CD14-positive monocyte (primary cell): ENCODE results near the gene WARS2. TPM values are rescaled to one million over a fixed set of nuclear protein-coding genes. Genes with fewer than 3 reads are reported as not detected.
A peak's percentile ranks its signal among the peaks of the same experiment; 100 is the strongest.

Experiments used
- DNase-seq, 3 donors: peaks; one replicate each; pipeline ENCODE4 v3.0.0-alpha.2; 2011 to 2022
- H2AFZ ChIP-seq: 2 replicates; pipeline ENCODE4 v1.6.0; 2012; ENCODE audit warnings: mild to moderate bottlenecking, low read depth, low read length, inconsistent platforms; ENCODE audit not compliant: insufficient read depth, poor library complexity, severe bottlenecking
- H3K27ac ChIP-seq, 2 donors: 1 replicate in 1 of 2; 2 replicates in 1 of 2; pipeline ENCODE4 v1.5.1; 2012 to 2013; ENCODE audit warnings: low read length in 2 of 2, control low read depth in 1 of 2, inconsistent platforms in 1 of 2, low read depth in 1 of 2, mild to moderate bottlenecking in 1 of 2
- H3K27me3 ChIP-seq, 2 donors: one replicate each; pipeline versions ENCODE4 v1.6.0 to v1.6.1; 2011 to 2013; ENCODE audit warnings: low read length in 2 of 2; ENCODE audit not compliant: control insufficient read depth in 2 of 2, insufficient read depth in 2 of 2
- H3K36me3 ChIP-seq, 2 donors: replicated peaks in 1 of 2; 1 replicate in 1 of 2; 2 replicates in 1 of 2; pipeline versions ENCODE4 v1.5.1 to v1.6.1; 2012 to 2013; ENCODE audit warnings: low read length in 2 of 2, control low read depth in 1 of 2, inconsistent platforms in 1 of 2, mild to moderate bottlenecking in 1 of 2; ENCODE audit not compliant: insufficient read depth in 2 of 2, control insufficient read depth in 1 of 2
- H3K4me1 ChIP-seq, 2 donors: 1 replicate in 1 of 2; 2 replicates in 1 of 2; pipeline versions ENCODE4 v1.5.1 to v1.6.1; 2012 to 2013; ENCODE audit warnings: low read length in 2 of 2, control low read depth in 1 of 2, inconsistent platforms in 1 of 2, mild to moderate bottlenecking in 1 of 2, moderate library complexity in 1 of 2; ENCODE audit not compliant: insufficient read depth in 2 of 2, control insufficient read depth in 1 of 2
- H3K4me2 ChIP-seq: replicated peaks from 2 replicates; pipeline ENCODE3; 2012; ENCODE audit warnings: low read length, moderate library complexity, mild to moderate bottlenecking; ENCODE audit not compliant: poor library complexity, severe bottlenecking; ENCODE audit errors: extremely low read depth
- H3K4me3 ChIP-seq, 3 experiments: fragments of 200-600 bp in 1 of 3; sonication (generic) in 1 of 3; replicated peaks in 1 of 3; 1 replicate in 2 of 3; 2 replicates in 1 of 3; pipeline ENCODE4 v1.5.1; 2011 to 2013; ENCODE audit warnings: low read length in 3 of 3, mild to moderate bottlenecking in 3 of 3, control low read depth in 2 of 3, low read depth in 2 of 3, inconsistent platforms in 1 of 3, moderate library complexity in 1 of 3
- H3K79me2 ChIP-seq: 2 replicates; pipeline ENCODE4 v1.6.0; 2012; ENCODE audit warnings: mild to moderate bottlenecking, control low read depth, inconsistent platforms, low read length, moderate library complexity; ENCODE audit not compliant: insufficient read depth
- H3K9ac ChIP-seq: 2 replicates; pipeline ENCODE4 v1.6.0; 2017; ENCODE audit warnings: low read length, mild to moderate bottlenecking; ENCODE audit not compliant: insufficient read depth, poor library complexity, severe bottlenecking
- H3K9me3 ChIP-seq, 2 donors: replicated peaks in 1 of 2; 1 replicate in 1 of 2; 2 replicates in 1 of 2; pipeline versions ENCODE4 v1.5.1 to v1.6.1; 2012 to 2013; ENCODE audit warnings: low read length in 2 of 2, control low read depth in 1 of 2; ENCODE audit not compliant: control insufficient read depth in 1 of 2, insufficient read depth in 1 of 2
- H4K20me1 ChIP-seq: 2 replicates; pipeline ENCODE4 v1.6.0; 2012; ENCODE audit warnings: mild to moderate bottlenecking, low read length, control low read depth, moderate library complexity; ENCODE audit not compliant: insufficient read depth
- H3K27ac Mint-ChIP-seq, 7 donors: one replicate each; pipeline ENCODE4 v1.8.0; 2020; ENCODE audit warnings: mild to moderate bottlenecking in 7 of 7, mixed read lengths in 7 of 7, moderate library complexity in 6 of 7, inconsistent platforms in 2 of 7
- H3K27me3 Mint-ChIP-seq, 3 donors: one replicate each; pipeline ENCODE4 v1.8.0; 2021 to 2022; ENCODE audit warnings: low read depth in 3 of 3, mild to moderate bottlenecking in 3 of 3, mixed read lengths in 3 of 3, moderate library complexity in 3 of 3, inconsistent platforms in 1 of 3
- H3K36me3 Mint-ChIP-seq, 2 donors: one replicate each; pipeline ENCODE4 v1.8.0; 2020; ENCODE audit warnings: mixed read lengths in 2 of 2, inconsistent platforms in 1 of 2, mild to moderate bottlenecking in 1 of 2
- H3K4me1 Mint-ChIP-seq: one replicate; pipeline ENCODE4 v1.8.0; 2020; ENCODE audit warnings: mild to moderate bottlenecking, mixed read lengths
- H3K4me3 Mint-ChIP-seq, 2 donors: one replicate each; pipeline ENCODE4 v1.8.0; 2020; ENCODE audit warnings: mild to moderate bottlenecking in 2 of 2, mixed read lengths in 2 of 2, moderate library complexity in 1 of 2
- H3K9me3 Mint-ChIP-seq, 7 donors: one replicate each; pipeline ENCODE4 v1.8.0; 2020 to 2022; ENCODE audit warnings: mixed read lengths in 7 of 7, mild to moderate bottlenecking in 6 of 7, moderate library complexity in 6 of 7, inconsistent platforms in 2 of 7
- CTCF ChIP-seq: fragments of 200-600 bp; IDR thresholded peaks from one replicate; pipeline ENCODE4 v1.8.0; 2022; ENCODE audit warnings: antibody characterized with exemption, mild to moderate bottlenecking
- WGBS: methylation state at CpG from one replicate; pipeline ENCODE4 v1.1.5; 2013; ENCODE audit warnings: missing lambda C conversion rate; ENCODE audit not compliant: insufficient coverage; 5-methylcytosine and 5-hydroxymethylcytosine counted together
- intact Hi-C, 2 donors: fragments of 100-400 bp; cut with micrococcal nuclease; formaldehyde crosslinking; loops; one replicate each; pipeline versions ENCODE4 v1.15.0 to v1.15.1; 2023
- polyA plus RNA-seq, 3 donors: library from polyadenylated mRNA; depleted of rRNA in 1 of 3; unstranded in 2 of 3; stranded (reverse) in 1 of 3; fragments of 300-500 nt in 2 of 3; fragments of >200 nt in 1 of 3; fragmentation: Illumina TruSeq in 2 of 3; gene quantifications; 1 replicate in 2 of 3; 2 replicates in 1 of 3; pipeline ENCODE4 v1.2.3, GENCODE V29; 2012 to 2021

WARS2 gene
- polyA plus RNA-seq, 3 donors: 4.6 to 5.1 (median 4.7) TPM

- H3K4me2 ChIP-seq: no peak overlapping the region
- H3K27me3 ChIP-seq: peaks cover 88 to 99% of the 10 kb centered on the region in 2 donors
- WGBS: no CpG with 5 or more reads among the region's 5 CpGs
- DNase-seq: no peak
- Mint-ChIP-seq H3K36me3 (peaks cover 9 to 14% of the 10 kb centered on the region in 2 donors), H3K9me3 (peaks cover 2 to 56% (median 32%) of the 10 kb centered on the region in 7 donors), H3K27me3 (peaks cover 97 to 99% (median 97%) of the 10 kb centered on the region in 3 donors), H3K4me1 (peaks cover 51% of the 10 kb centered on the region), H3K4me3 (peak overlapping the region in 1 of 2 donors; percentile 94), H3K27ac (no peak overlapping the region)
- no peak for TF ChIP-seq CTCF
- no peak overlapping the region for H3K9ac ChIP-seq
- H3K79me2 ChIP-seq: no peaks in the 10 kb centered on the region
- no peaks in the 10 kb centered on the region for H4K20me1 ChIP-seq
- H3K9me3 ChIP-seq: peaks cover 11 to 54% of the 10 kb centered on the region in 2 donors
- no peak overlapping the region for H2AFZ ChIP-seq
- H3K4me3 ChIP-seq: no peak overlapping the region
- H3K27ac ChIP-seq: no peak overlapping the region
- intact Hi-C loops: no loop called here
- peaks cover 38 to 39% of the 10 kb centered on the region in 2 donors for H3K4me1 ChIP-seq
- H3K36me3 ChIP-seq: no peaks in the 10 kb centered on the region
Observed at GRCh38 chr1:119004129-119004527, 136.3 kb downstream of the WARS2 start.

- Histone ChIP-seq H3K27ac (no peak overlapping the region), H3K27me3 (peaks cover 88 to 99% of the 10 kb centered on the region in 2 donors), H2AFZ (no peak overlapping the region), H3K4me2 (no peak overlapping the region), H3K9ac (no peak overlapping the region), H3K36me3 (no peaks in the 10 kb centered on the region), H3K4me3 (no peak overlapping the region), H3K9me3 (peaks cover 11 to 60% of the 10 kb centered on the region in 2 donors), H4K20me1 (no peaks in the 10 kb centered on the region), H3K79me2 (no peaks in the 10 kb centered on the region), H3K4me1 (peaks cover 36 to 38% of the 10 kb centered on the region in 2 donors)
- intact Hi-C loops: no loop called here
- Mint-ChIP-seq H3K27me3 (peaks cover 97 to 99% (median 97%) of the 10 kb centered on the region in 3 donors), H3K4me1 (peaks cover 47% of the 10 kb centered on the region), H3K4me3 (peak overlapping the region in 1 of 2 donors; percentile 94), H3K9me3 (peaks cover 2 to 53% (median 30%) of the 10 kb centered on the region in 7 donors), H3K36me3 (peaks cover 9 to 16% of the 10 kb centered on the region in 2 donors), H3K27ac (no peak overlapping the region)
- no peak for DNase-seq
- whole genome bisulfite sequencing: 54% methylated on average over 9 of the region's 14 CpGs
- no peak for TF ChIP-seq CTCF
Observed at GRCh38 chr1:119003413-119004128, 136.9 kb downstream of the WARS2 start.
